ENCODE results near the gene TSPAN5.
"Not testable (repeated sequence)": the region's sequence is repeated elsewhere in the genome, so short reads cannot be mapped to it uniquely, and the experiment has no call there.

TSPAN5 gene

GRCh38 chr4:98536631-98537030, 121.8 kb downstream of the TSPAN5 start:
- no peak overlapping the region for H3K4me3 ChIP-seq (ENCODE audit: low read length)
- no peak for TF ChIP-seq ZNF274 (IDR thresholded peaks at IDR 0.05; ENCODE audit: low read depth, low read length)

- H3K4me3 ChIP-seq (ENCODE audit: low read length), result not testable (repeated sequence)
Measured at GRCh38 chr4:98534146-98534545, 124.3 kb downstream of the TSPAN5 start.

- TF ChIP-seq ZNF274 (IDR thresholded peaks at IDR 0.05; ENCODE audit: low read depth, low read length), result no peak
- H3K4me3 ChIP-seq (ENCODE audit: low read length), result no peak overlapping the region
Measured at GRCh38 chr4:98530572-98530971, 127.8 kb downstream of the TSPAN5 start.

GRCh38 chr4:98529970-98530569, 128.3 kb downstream of the TSPAN5 start:
- no peak overlapping the region for H3K4me3 ChIP-seq (ENCODE audit: low read length)
- no peak for TF ChIP-seq ZNF274 (IDR thresholded peaks at IDR 0.05; ENCODE audit: low read depth, low read length)

DNA sequence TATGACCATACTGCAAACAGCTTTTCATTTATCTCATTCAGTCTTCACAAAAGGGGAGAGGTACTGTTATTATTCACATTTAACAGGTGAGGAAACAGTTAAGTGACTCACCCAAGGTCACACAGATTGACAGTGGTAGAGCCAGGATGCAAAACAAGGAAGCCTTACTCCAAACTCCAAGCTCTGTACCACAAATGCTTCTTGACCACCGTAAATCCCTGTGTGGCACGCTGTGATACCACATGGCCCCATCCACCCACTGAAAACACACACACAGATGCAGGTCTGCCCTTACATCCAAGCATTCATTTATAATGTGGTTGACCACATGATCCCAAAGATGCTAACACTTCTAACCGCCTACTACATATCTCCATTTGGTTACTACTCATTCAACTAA, 129.5 kb downstream of the TSPAN5 start:
- no peak for TF ChIP-seq ZNF274 (IDR thresholded peaks at IDR 0.05; ENCODE audit: low read depth, low read length)
- H3K4me3 ChIP-seq (ENCODE audit: low read length), result no peak overlapping the region

- no peak for TF ChIP-seq ZNF274 (IDR thresholded peaks at IDR 0.05; ENCODE audit: low read depth, low read length)
- H3K4me3 ChIP-seq (ENCODE audit: low read length), result no peak overlapping the region
Measured at GRCh38 chr4:98527534-98528269, 130.7 kb downstream of the TSPAN5 start.

- TF ChIP-seq ZNF274 (IDR thresholded peaks at IDR 0.05; ENCODE audit: low read depth, low read length), result no peak
Measured at GRCh38 chr4:98524230-98524629, 134.2 kb downstream of the TSPAN5 start.

GRCh38 chr4:98522636-98523395, 135.6 kb downstream of the TSPAN5 start:
- no peak for TF ChIP-seq ZNF274 (IDR thresholded peaks at IDR 0.05; ENCODE audit: low read depth, low read length)

More at GRCh38 chr4:98524230-98524629, 134.2 kb downstream of the TSPAN5 start:
- H3K4me3 ChIP-seq (ENCODE audit: low read length), result no peak overlapping the region

DNA sequence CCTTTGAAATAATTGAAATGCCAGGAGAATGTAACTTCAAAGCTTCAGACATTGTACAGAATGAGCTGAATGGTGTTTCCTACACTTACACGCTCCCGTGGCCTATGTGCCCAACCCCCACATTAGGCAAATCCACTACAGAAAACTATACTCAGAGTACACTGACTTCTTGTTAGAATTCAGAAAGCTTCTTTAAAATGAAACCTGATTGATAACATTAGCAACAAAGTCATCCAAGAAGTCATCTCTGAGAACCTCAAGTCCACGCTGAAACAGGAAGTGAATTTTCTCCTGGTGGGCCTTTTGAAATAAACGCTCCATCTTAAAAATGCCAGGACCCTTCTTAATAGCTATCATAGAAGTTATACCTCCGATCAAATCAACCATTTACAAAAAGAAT, 136.3 kb downstream of the TSPAN5 start:
- H3K4me3 ChIP-seq (ENCODE audit: low read length), result no peak overlapping the region
- TF ChIP-seq ZNF274 (IDR thresholded peaks at IDR 0.05; ENCODE audit: low read depth, low read length), result no peak

More at GRCh38 chr4:98522636-98523395, 135.6 kb downstream of the TSPAN5 start:
- H3K4me3 ChIP-seq (ENCODE audit: low read length), result no peak overlapping the region

DNA sequence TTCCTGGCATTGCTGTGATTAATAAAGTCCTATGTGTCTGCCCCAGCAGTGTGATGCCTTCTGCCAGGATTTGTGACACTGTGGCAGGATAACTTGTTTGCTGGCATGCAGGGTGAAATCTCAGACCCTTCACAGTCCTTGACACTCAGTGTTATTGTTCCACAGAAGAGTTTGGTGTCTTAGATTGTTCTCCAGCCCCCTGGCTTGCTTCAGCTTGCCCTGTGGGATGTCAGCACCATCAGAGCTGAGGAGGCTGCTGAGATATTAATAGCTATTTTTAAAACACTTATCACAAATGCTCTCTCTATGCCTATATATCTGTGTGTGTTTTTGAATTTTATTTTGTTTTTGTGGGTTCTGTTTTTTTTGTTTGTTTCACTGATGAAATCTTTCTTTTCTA, 136.9 kb downstream of the TSPAN5 start:
- H3K4me3 ChIP-seq (ENCODE audit: low read length), result no peak overlapping the region
- TF ChIP-seq ZNF274 (IDR thresholded peaks at IDR 0.05; ENCODE audit: low read depth, low read length), result no peak

DNA sequence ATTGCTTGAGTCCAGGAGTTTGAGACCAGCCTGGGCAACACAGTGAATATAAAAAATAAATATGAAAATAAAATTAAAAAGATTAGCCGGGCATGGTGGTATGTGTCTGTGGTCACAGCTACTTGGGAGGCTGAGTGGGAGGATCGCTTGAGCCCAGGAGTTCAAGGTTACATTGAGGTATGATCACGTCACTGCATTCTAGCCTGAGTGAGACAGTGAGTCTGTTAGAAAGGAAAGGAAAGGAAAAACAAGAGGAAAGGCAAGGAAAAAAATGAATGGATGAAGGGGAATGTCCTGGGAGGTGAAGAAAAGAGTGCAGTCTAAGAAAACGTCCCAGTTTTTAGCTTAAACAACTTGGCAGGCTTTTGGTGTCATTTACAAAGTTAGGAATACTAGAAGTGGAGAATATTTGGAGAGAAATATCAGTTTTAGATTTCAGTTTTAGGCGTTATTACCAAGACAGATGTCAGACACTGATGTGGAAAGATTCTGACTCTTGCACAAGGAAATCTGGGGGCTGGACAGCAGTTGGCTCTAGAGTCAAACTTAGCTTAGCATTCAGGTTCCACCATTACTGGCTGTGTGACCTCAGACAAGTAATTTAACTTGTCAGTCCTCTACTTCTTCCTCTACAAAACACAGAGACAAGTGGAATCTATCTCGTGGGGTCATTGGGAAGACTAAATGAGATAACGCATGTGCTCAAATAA, 139.0 kb downstream of the TSPAN5 start:
- H3K4me3 ChIP-seq (ENCODE audit: low read length), result no peak overlapping the region

GRCh38 chr4:98518559-98519267, 139.7 kb downstream of the TSPAN5 start:
- no peak for TF ChIP-seq ZNF274 (IDR thresholded peaks at IDR 0.05; ENCODE audit: low read depth, low read length)
- H3K4me3 ChIP-seq (ENCODE audit: low read length), result no peak overlapping the region

More for the DNA sequence above, 139.0 kb downstream of the TSPAN5 start:
- no peak for TF ChIP-seq ZNF274 (IDR thresholded peaks at IDR 0.05; ENCODE audit: low read depth, low read length)

- H3K4me3 ChIP-seq (ENCODE audit: low read length), result no peak overlapping the region
Measured at GRCh38 chr4:98517218-98518021, 141.0 kb downstream of the TSPAN5 start.

More at GRCh38 chr4:98517218-98518021, 141.0 kb downstream of the TSPAN5 start:
- no peak for TF ChIP-seq ZNF274 (IDR thresholded peaks at IDR 0.05; ENCODE audit: low read depth, low read length)
